GM23338 (cell line): ENCODE data around the gene IER5. TPM values are rescaled to one million over a fixed set of nuclear protein-coding genes. Genes with fewer than 3 reads are reported as not detected.

Experiments
- ATAC-seq: fragments of 200-7000 bp; cut with Tn5 transposase; 3 replicates; pipeline ENCODE4 v1.9.1; 2020
- DNase-seq: peaks from one replicate; pipeline ENCODE4 v3.0.0-alpha.2; 2015; ENCODE audit warnings: low spot score
- H2AFZ ChIP-seq: fragments of 200-600 bp; sonication (generic); 2 replicates; pipeline ENCODE4 v1.8.0; 2016; ENCODE audit warnings: antibody characterized with exemption, mild to moderate bottlenecking, moderate library complexity
- H3F3A ChIP-seq: fragments of 200-600 bp; sonication (generic); replicated peaks from 2 replicates; pipeline ENCODE4 v1.8.0; 2017; ENCODE audit warnings: antibody characterized with exemption, mixed run types, low read depth
- H3K27ac ChIP-seq: fragments of 200-600 bp; sonication (generic); 2 replicates; pipeline ENCODE4 v1.6.1; 2016; ENCODE audit warnings: low read depth
- H3K27me3 ChIP-seq: fragments of 200-600 bp; sonication (generic); 2 replicates; pipeline ENCODE4 v1.8.0; 2016; ENCODE audit warnings: mild to moderate bottlenecking, mixed run types, moderate library complexity; ENCODE audit not compliant: insufficient read depth
- H3K36me3 ChIP-seq: fragments of 200-600 bp; sonication (generic); 2 replicates; pipeline ENCODE4 v1.8.0; 2016; ENCODE audit warnings: mild to moderate bottlenecking; ENCODE audit not compliant: insufficient read depth
- H3K4me1 ChIP-seq: fragments of 200-600 bp; sonication (generic); 2 replicates; pipeline ENCODE4 v1.8.0; 2016; ENCODE audit warnings: mild to moderate bottlenecking, moderate library complexity; ENCODE audit not compliant: insufficient read depth
- H3K4me2 ChIP-seq: fragments of 200-600 bp; sonication (generic); 2 replicates; pipeline ENCODE4 v1.7.1; 2017; ENCODE audit warnings: mixed run types
- H3K4me3 ChIP-seq: fragments of 200-600 bp; sonication (generic); 2 replicates; pipeline ENCODE4 v1.6.1; 2016; ENCODE audit warnings: mixed run types
- H3K79me2 ChIP-seq: fragments of 200-600 bp; sonication (generic); replicated peaks from 2 replicates; pipeline ENCODE4 v1.8.0; 2017; ENCODE audit warnings: mild to moderate bottlenecking; ENCODE audit not compliant: insufficient read depth
- H3K9me2 ChIP-seq: fragments of 200-600 bp; sonication (generic); 2 replicates; pipeline ENCODE4 v1.8.0; 2017; ENCODE audit not compliant: insufficient read depth
- H4K20me1 ChIP-seq: fragments of 200-600 bp; sonication (generic); replicated peaks from 2 replicates; pipeline ENCODE4 v1.8.0; 2017; ENCODE audit warnings: mild to moderate bottlenecking; ENCODE audit not compliant: insufficient read depth
- H3K27ac Mint-ChIP-seq: 2 replicates; pipeline ENCODE4 v1.8.0; 2020; ENCODE audit warnings: inconsistent platforms, mild to moderate bottlenecking, moderate library complexity, mixed read lengths
- H3K27me3 Mint-ChIP-seq: 3 replicates; pipeline ENCODE4 v1.8.0; 2022; ENCODE audit warnings: low read depth, mild to moderate bottlenecking, moderate library complexity, mixed read lengths, inconsistent platforms; ENCODE audit not compliant: insufficient read depth, poor library complexity
- H3K36me3 Mint-ChIP-seq: 3 replicates; pipeline ENCODE4 v1.8.0; 2021; ENCODE audit warnings: low read depth, mild to moderate bottlenecking, inconsistent platforms, moderate library complexity, mixed read lengths
- H3K4me1 Mint-ChIP-seq: 3 replicates; pipeline ENCODE4 v1.8.0; 2020; ENCODE audit warnings: mild to moderate bottlenecking, inconsistent platforms, mixed read lengths
- H3K4me3 Mint-ChIP-seq: 3 replicates; pipeline ENCODE4 v1.8.0; 2021; ENCODE audit warnings: moderate library complexity, mild to moderate bottlenecking, inconsistent platforms, mixed read lengths
- H3K9me3 Mint-ChIP-seq: 3 replicates; pipeline ENCODE4 v1.8.0; 2020; ENCODE audit warnings: moderate library complexity, mild to moderate bottlenecking, inconsistent platforms, mixed read lengths
- CREB1 ChIP-seq: fragments of 250-450 bp; sonication (Bioruptor Pico); IDR thresholded peaks from 2 replicates; pipeline ENCODE4 v1.5.0; 2020; ENCODE audit warnings: low read depth, mild to moderate bottlenecking, moderate library complexity
- ETS1 ChIP-seq: IDR thresholded peaks from 2 replicates; pipeline ENCODE4 v1.6.1; 2016; ENCODE audit warnings: antibody characterized with exemption
- EZH2 ChIP-seq: fragments of 200-600 bp; sonication (generic); IDR thresholded peaks from one replicate; pipeline ENCODE4 v1.8.0; 2017; ENCODE audit warnings: antibody characterized with exemption, mild to moderate bottlenecking, low read depth; ENCODE audit not compliant: unreplicated experiment
- NANOG ChIP-seq: IDR thresholded peaks from 2 replicates; pipeline ENCODE4 v1.6.1; 2016; ENCODE audit warnings: antibody characterized with exemption, borderline replicate concordance
- REST ChIP-seq: IDR thresholded peaks from one replicate; pipeline ENCODE4 v1.6.1; 2018; ENCODE audit warnings: antibody characterized with exemption; ENCODE audit not compliant: unreplicated experiment
- STAT1 ChIP-seq: IDR thresholded peaks from one replicate; pipeline ENCODE4 v1.6.1; 2016; ENCODE audit warnings: antibody characterized with exemption; ENCODE audit not compliant: unreplicated experiment
- ZNF114 ChIP-seq: fragments of 250-450 bp; sonication (Bioruptor Pico); IDR thresholded peaks from 2 replicates; pipeline ENCODE4 v1.5.0; 2020; ENCODE audit warnings: mild to moderate bottlenecking, moderate library complexity
- ZNF331 ChIP-seq: fragments of 250-450 bp; sonication (Bioruptor Pico); IDR thresholded peaks from 2 replicates; pipeline ENCODE4 v1.5.0; 2020; ENCODE audit warnings: low read depth, mild to moderate bottlenecking, moderate library complexity
- polyA plus RNA-seq: library from polyadenylated mRNA; unstranded; fragments of >200 nt; fragmentation: Nextera tagmentation; extraction: Ambion mirVana; gene quantifications from 2 replicates; pipeline ENCODE4 v1.2.1, GENCODE V29; 2016
- total RNA-seq: library from RNA; depleted of rRNA; stranded (reverse); fragments of >200 nt; shearing (Covaris generic); gene quantifications from 2 replicates; pipeline ENCODE4 v1.2.3, GENCODE V29; 2014

The IER5 gene
- total and polyA plus RNA-seq, 2 experiments from 2014 or later = 3.8 to 9.5 TPM

GRCh38 chr1:181095260-181095659, 6.8 kb downstream of the IER5 start (continued):
- no peak for TF ChIP-seq REST
- TF ChIP-seq NANOG = no peak
- TF ChIP-seq ZNF114 (CRISPR knock-in tag) = no peak
- no peak for TF ChIP-seq ETS1
- TF ChIP-seq CREB1 (CRISPR knock-in tag) = no peak

GRCh38 chr1:181095763-181096184, 7.3 kb downstream of the IER5 start:
- no peaks in the 10 kb centered on the region; the same call in 2 of the 3 replicates for H3K9me3 Mint-ChIP-seq
- no peak overlapping the region for H3K4me3 ChIP-seq
- no peaks in the 10 kb centered on the region for H3K9me2 ChIP-seq
- H3K27ac ChIP-seq = no peak overlapping the region
- H3K79me2 ChIP-seq = peaks cover 25% of the 10 kb centered on the region
- peak overlapping the region; percentile 62 for H3K4me2 ChIP-seq
- H3K4me1 Mint-ChIP-seq = peaks cover 77% of the 10 kb centered on the region
- peaks cover 16% of the 10 kb centered on the region for H3K36me3 Mint-ChIP-seq
- H3K27me3 Mint-ChIP-seq = peaks cover 16% of the 10 kb centered on the region
- H3K27me3 ChIP-seq = peaks cover 99% of the 10 kb centered on the region
- no peak overlapping the region for H3K27ac Mint-ChIP-seq
- H3F3A ChIP-seq = peaks cover 10% of the 10 kb centered on the region; the same call in 1 of the 2 replicates
- no peak for ATAC-seq
- peaks cover 73% of the 10 kb centered on the region for H3K4me1 ChIP-seq
- no peaks in the 10 kb centered on the region for H3K36me3 ChIP-seq
- no peak for TF ChIP-seq EZH2
- no peak for TF ChIP-seq STAT1
- TF ChIP-seq NANOG = no peak
- TF ChIP-seq REST = no peak
- TF ChIP-seq ZNF331 = no peak
- peaks cover 21% of the 10 kb centered on the region for H4K20me1 ChIP-seq
- H2AFZ ChIP-seq = no peak overlapping the region
- DNase-seq = no peak
- H3K4me3 Mint-ChIP-seq = no peak overlapping the region
